Spinal cord (tissue), 10 donors: ENCODE data around the gene ABCB11. TPM values are rescaled to one million over a fixed set of nuclear protein-coding genes. Genes with fewer than 3 reads are reported as not detected.

Experiments
- DNase-seq, 6 donors: peaks; one replicate each; pipeline versions ENCODE4 v3.0.0 to v3.0.0-alpha.2; 2013 to 2015; ENCODE audit warnings: low spot score in 6 of 6, low read depth in 4 of 6
- H3K27ac ChIP-seq: one replicate; pipeline ENCODE4 v1.5.1; 2013; ENCODE audit warnings: low read depth, low read length, control low read depth
- H3K27me3 ChIP-seq: one replicate; pipeline ENCODE4 v1.6.1; 2013; ENCODE audit warnings: low read length; ENCODE audit not compliant: control insufficient read depth, insufficient read depth
- H3K36me3 ChIP-seq: one replicate; pipeline ENCODE4 v1.6.1; 2013; ENCODE audit warnings: low read length; ENCODE audit not compliant: control insufficient read depth, insufficient read depth
- H3K4me1 ChIP-seq: one replicate; pipeline ENCODE4 v1.6.1; 2013; ENCODE audit warnings: low read length; ENCODE audit not compliant: control insufficient read depth, insufficient read depth
- H3K4me3 ChIP-seq: one replicate; pipeline ENCODE4 v1.5.1; 2013; ENCODE audit warnings: low read depth, low read length, control low read depth
- H3K9me3 ChIP-seq: one replicate; pipeline ENCODE4 v1.6.1; 2013; ENCODE audit warnings: low read length; ENCODE audit not compliant: control insufficient read depth, insufficient read depth
- WGBS: methylation state at CpG from one replicate; pipeline ENCODE4 v1.1.5; 2013; ENCODE audit warnings: missing lambda C conversion rate; ENCODE audit not compliant: insufficient coverage; 5-methylcytosine and 5-hydroxymethylcytosine counted together
- polyA plus RNA-seq, 2 donors: library from polyadenylated mRNA; unstranded; fragments of 120-200 nt; gene quantifications; one replicate each; pipeline ENCODE4 v1.2.1, GENCODE V29; 2013; ENCODE audit not compliant: insufficient read length in 2 of 2
- total RNA-seq, 2 donors: library from RNA; depleted of rRNA in 1 of 2; stranded (reverse); fragments of 120-200 nt in 1 of 2; fragments of >200 nt in 1 of 2; gene quantifications; one replicate each; pipeline versions ENCODE4 v1.2.3 to v1.2.4, GENCODE V29; 2013 to 2014
- donor health status: healthy.

The ABCB11 gene
- total and polyA plus RNA-seq, 4 donors: 0.19 to 0.66 (median 0.25) TPM

DNA sequence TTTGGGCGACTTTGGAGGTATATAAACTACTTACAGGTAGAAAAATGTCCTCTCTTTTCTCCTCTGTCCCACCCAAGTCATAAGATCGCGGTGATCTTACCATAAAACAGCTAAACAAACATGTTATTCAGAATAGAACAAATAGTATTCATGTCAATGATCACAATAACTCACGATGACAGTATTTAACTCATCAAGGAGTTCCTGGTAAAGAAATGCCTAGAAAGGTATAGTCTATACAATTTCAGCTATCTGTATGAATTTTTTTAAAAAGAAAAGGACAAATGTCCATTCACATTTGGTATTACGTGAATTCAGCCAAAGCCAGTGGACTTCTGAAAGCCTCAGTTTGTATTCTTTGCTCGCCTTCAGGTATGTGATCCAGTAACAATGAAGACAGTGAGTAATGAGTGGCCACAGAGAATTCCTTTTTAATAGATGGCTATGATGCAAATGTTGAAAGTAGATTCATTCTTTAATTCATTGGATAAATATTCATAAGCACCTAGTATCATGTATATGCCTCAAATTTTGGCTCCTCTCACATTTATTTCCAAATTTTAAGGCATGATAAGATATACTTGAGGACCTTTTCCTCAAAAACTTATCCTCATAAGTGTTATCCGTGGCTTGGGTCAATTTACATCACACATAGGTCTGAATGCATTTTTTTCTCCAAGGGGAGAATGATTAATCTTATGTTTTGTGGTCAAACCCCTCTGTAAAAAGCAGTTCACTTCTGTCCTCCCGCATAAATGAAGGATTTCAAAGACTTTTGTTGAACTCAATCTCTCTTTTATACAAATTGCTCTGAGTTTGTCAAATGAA, 20.3 kb downstream of the ABCB11 start:
- Histone ChIP-seq H3K9me3 (no peaks in the 10 kb centered on the region), H3K36me3 (no peaks in the 10 kb centered on the region), H3K27ac (no peak overlapping the region), H3K4me1 (no peaks in the 10 kb centered on the region), H3K4me3 (no peak overlapping the region), H3K27me3 (no peaks in the 10 kb centered on the region)
- 90% methylated on average over 2 of the region's 8 CpGs for WGBS
- DNase-seq: no peak

DNA sequence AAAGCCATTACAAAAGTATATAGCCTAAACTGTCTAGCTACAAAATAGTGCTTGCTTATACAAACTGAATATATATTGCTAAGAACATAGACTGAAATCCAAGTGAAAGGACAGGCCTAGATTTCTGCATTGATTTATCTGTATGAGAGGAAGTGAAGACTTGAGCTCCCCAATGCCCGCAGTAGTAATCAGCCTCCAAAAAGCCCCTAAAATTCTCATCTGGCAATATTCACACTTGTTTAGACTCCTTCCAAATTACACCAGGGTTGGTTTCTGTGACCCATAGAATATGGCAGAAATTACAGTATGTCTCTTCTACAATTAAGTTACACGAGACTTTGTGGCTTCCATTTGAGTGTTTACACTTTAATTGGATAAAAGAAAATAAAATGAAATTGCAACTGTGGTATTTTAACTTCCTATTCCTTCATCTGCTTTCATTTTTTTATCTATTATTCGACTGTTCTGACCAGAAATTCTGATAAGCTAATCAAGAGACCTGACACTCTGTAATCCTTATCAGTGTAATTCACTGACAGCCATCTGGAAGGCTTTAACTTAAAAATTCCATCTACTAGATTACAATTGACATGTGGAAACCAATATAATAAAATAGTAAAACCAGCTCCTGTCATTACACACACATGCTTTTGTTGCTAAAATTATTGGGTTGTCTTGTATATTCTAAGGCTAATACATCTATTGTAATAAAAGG, 21.1 kb downstream of the ABCB11 start:
- no CpG with 5 or more reads among the region's 3 CpGs for WGBS
- Histone ChIP-seq H3K27me3 (no peaks in the 10 kb centered on the region), H3K4me1 (no peaks in the 10 kb centered on the region), H3K36me3 (no peaks in the 10 kb centered on the region), H3K9me3 (no peaks in the 10 kb centered on the region), H3K4me3 (no peak overlapping the region), H3K27ac (no peak overlapping the region)
- no peak for DNase-seq

DNA sequence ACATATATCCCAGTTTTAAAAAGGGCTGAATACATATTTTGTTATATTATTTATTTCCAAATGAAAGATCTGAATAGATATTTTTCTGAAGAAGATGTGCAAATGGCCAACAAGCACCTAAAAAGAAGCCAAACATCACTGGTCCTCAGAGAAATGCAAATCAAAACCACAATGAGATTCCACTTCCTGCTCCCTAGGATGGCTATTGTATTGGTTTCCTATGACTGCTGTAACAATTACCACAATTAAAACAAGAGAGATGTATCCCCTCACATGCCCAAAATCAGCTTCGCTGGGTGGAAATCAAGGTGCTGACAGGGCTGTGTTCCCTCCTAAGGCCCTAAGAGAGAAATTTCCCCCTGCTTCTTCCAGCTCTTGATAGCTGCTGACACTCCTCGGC, 23.2 kb downstream of the ABCB11 start:
- no peak for DNase-seq
- WGBS: 86% methylated on average over 2 of the region's 2 CpGs
- H3K27me3 ChIP-seq: no peaks in the 10 kb centered on the region

DNA sequence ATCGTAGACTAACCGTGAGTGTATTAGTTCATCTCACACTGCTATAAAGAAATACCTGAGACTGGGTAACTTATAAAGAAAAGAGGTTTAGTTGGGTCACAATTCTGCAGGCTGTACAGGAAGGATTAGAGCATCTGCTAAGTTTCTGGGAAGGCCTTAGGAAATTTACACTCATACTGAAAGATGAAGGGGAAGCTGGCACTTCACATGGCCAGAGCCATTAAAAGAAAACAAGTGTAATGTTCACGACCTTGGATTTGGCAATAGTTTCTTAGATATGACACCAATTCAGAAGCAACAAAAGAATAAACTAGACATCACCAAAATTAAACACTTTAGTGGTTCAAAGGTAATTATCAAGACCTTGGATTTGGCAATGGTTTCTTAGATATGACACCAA, 23.8 kb downstream of the ABCB11 start:
- Histone ChIP-seq H3K4me1 (no peaks in the 10 kb centered on the region), H3K27ac (no peak overlapping the region), H3K4me3 (no peak overlapping the region), H3K36me3 (no peaks in the 10 kb centered on the region), H3K9me3 (peaks cover 1% of the 10 kb centered on the region), H3K27me3 (no peaks in the 10 kb centered on the region)
- DNase-seq: no peak
- WGBS: no CpG with 5 or more reads among the region's 3 CpGs

More for the DNA sequence above, 23.2 kb downstream of the ABCB11 start:
- Histone ChIP-seq H3K9me3 (no peaks in the 10 kb centered on the region), H3K4me3 (no peak overlapping the region), H3K36me3 (no peaks in the 10 kb centered on the region), H3K4me1 (no peaks in the 10 kb centered on the region), H3K27ac (no peak overlapping the region)

GRCh38 chr2:169006665-169007064, 24.5 kb downstream of the ABCB11 start:
- DNase-seq: no peak
- no CpG with 5 or more reads among the region's 5 CpGs for WGBS

GRCh38 chr2:169005994-169006393, 25.1 kb downstream of the ABCB11 start:
- H3K27me3 ChIP-seq: no peaks in the 10 kb centered on the region
- WGBS: no CpG with 5 or more reads among the region's 1 CpG
- no peaks in the 10 kb centered on the region for H3K36me3 ChIP-seq
- no peak overlapping the region for H3K4me3 ChIP-seq
- no peak for DNase-seq
- H3K4me1 ChIP-seq: no peaks in the 10 kb centered on the region
- H3K9me3 ChIP-seq: peaks cover 1% of the 10 kb centered on the region
- no peak overlapping the region for H3K27ac ChIP-seq

More at GRCh38 chr2:169006665-169007064, 24.5 kb downstream of the ABCB11 start:
- H3K27ac ChIP-seq: no peak overlapping the region
- H3K36me3 ChIP-seq: no peaks in the 10 kb centered on the region
- peaks cover 1% of the 10 kb centered on the region for H3K9me3 ChIP-seq
- no peak overlapping the region for H3K4me3 ChIP-seq
- H3K27me3 ChIP-seq: no peaks in the 10 kb centered on the region
- no peaks in the 10 kb centered on the region for H3K4me1 ChIP-seq

GRCh38 chr2:169005080-169005598, 26.0 kb downstream of the ABCB11 start:
- Histone ChIP-seq H3K9me3 (peaks cover 1% of the 10 kb centered on the region), H3K36me3 (no peaks in the 10 kb centered on the region), H3K27ac (no peak overlapping the region), H3K27me3 (no peaks in the 10 kb centered on the region), H3K4me1 (no peaks in the 10 kb centered on the region), H3K4me3 (no peak overlapping the region)
- DNase-seq: no peak
- WGBS: 92% methylated on average over 3 of the region's 4 CpGs

DNA sequence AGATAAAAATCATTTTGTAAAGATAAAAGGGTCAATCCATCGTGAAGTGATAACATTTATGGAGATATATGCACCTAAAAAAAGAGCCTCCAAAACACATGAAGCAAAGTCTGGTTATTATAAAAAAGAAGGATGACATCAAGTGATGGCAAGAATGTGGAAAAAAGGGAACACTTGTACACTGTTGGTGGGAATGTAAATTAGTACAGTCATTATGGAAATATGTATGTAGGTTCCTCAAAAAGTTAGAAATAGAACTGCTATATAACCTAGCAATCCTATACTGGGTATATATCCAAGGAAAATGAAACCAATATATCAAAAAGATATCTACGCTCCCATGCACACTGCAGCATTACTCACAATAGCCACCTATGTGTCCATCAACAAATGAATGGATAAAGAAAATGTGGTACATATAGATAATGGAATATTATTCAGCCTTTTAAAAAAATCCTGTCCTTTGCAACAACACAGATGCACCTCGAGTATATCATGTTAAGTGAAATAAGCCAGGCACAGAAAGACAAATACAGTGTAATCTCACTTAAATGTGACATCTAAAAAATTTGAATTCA, 28.9 kb downstream of the ABCB11 start:
- no peak overlapping the region for H3K27ac ChIP-seq
- H3K36me3 ChIP-seq: no peaks in the 10 kb centered on the region
- DNase-seq: no peak
- no peaks in the 10 kb centered on the region for H3K27me3 ChIP-seq
- WGBS: no CpG with 5 or more reads among the region's 3 CpGs
- peaks cover 1% of the 10 kb centered on the region for H3K9me3 ChIP-seq
- H3K4me1 ChIP-seq: no peaks in the 10 kb centered on the region
- no peak overlapping the region for H3K4me3 ChIP-seq

DNA sequence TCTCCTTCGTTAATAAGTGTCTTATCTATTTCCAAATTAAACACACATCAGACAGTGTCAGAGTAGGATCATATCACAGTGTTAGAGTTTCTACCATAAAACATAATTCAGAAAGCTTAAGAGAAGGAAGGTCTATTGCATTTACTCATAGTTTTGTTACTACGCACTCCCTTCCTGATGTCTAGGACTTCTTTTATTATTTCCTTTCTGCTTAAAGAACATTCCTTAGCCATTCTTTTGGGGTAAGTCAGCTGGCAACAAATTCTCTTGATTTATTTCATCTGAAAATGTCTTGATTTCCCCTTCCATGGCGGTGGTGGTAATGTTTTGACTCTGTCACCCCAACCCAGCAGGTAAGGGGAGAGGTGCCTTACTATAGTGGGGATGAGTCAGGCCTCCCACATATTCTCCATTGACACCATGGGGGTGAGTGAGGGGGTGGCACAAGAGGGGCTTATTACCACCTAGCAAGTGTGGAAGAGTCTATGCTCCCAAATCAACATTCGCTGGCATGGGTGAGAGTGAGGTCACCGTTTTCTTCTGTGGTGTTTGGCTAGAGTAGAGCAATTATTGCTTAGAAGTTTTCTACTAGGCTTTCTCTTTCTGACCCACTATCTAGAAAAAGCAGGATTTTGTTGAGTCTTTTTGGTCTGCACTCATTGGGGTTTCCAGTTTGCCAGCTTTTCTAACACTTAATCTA, 29.9 kb downstream of the ABCB11 start:
- no peaks in the 10 kb centered on the region for H3K4me1 ChIP-seq
- no peak overlapping the region for H3K4me3 ChIP-seq
- H3K9me3 ChIP-seq: peaks cover 1% of the 10 kb centered on the region
- DNase-seq: no peak
- no peaks in the 10 kb centered on the region for H3K36me3 ChIP-seq
- H3K27me3 ChIP-seq: no peaks in the 10 kb centered on the region
- WGBS: 100% methylated on average over 2 of the region's 5 CpGs
- no peak overlapping the region for H3K27ac ChIP-seq
